ENCODE data around the gene PDE4D. TPM values are rescaled to one million over a fixed set of nuclear protein-coding genes. Genes with fewer than 3 reads are reported as not detected.

The PDE4D gene
- total RNA-seq, 1 experiment from 2014 or later = 1.0 TPM

DNA sequence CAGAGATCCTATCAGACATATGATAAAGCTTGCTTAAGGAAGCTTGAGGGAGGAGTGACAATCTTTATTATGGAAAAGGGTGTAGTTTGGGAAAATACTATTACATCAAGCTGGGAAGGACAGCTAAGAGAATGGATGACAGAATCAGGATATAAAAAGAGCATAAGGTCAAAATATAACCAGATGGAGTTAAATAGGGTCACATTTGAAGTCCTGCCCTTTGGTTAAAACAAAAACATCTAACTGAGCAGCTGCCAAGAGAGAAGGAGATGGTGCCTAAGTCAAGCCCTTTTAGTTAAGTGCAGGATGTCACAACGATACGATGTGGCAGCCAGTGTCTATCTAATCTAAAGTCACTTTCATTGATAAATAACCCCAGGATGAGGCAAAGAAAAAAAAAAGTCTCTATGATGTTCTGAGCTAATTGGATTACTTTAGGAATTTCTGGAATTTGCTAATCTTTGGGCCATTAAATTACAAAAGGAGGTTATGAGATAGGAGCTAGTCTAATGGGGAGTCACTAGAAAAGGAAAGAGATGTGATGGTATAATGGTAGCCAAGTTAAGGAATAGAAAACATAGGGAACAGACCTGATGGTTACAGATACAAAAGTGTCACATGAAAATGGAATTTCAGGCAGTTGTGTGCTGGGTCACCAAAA is 365.2 kb downstream of the PDE4D start:
- DNase-seq (ENCODE audit: low read depth) = no peak

DNA sequence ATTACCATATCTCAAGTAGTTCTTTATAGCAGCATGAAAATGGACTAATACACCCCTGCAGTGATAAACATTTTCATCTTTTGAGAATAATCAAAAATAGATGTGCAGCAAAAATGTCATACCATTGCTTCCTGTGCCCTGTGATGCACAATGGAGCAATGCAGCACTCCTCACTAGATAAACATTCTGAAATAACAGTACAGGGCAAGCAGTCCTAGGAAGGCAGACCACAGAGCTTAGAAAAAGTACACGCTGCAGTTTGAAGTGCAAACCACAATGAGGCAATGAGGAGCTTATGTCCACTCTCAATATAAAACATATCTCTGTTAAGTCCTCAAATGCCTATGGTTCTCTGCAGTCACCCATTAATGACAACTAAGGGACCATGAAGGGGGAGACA is 367.6 kb downstream of the PDE4D start:
- DNase-seq (ENCODE audit: low read depth) = peak; percentile 67

DNA sequence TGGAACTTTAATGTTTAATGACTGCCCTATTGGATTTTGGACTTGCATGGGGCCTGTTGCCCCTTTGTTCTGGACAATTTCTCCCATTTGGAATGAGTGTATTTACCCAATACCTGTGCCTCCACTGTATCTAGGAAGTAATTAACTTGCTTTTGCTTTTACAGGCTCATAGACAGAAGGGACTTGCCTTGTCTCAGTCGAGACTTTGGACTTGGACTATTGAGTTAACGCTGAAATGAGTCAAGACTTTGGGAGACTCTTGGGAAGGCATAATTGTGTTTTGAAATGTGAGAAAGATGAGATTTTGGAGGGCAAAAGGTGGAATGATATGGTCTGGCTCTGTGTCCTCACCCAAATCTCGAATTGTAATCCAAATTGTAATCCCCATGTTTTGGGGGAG is 368.2 kb downstream of the PDE4D start:
- no peak for DNase-seq (ENCODE audit: low read depth)

DNA sequence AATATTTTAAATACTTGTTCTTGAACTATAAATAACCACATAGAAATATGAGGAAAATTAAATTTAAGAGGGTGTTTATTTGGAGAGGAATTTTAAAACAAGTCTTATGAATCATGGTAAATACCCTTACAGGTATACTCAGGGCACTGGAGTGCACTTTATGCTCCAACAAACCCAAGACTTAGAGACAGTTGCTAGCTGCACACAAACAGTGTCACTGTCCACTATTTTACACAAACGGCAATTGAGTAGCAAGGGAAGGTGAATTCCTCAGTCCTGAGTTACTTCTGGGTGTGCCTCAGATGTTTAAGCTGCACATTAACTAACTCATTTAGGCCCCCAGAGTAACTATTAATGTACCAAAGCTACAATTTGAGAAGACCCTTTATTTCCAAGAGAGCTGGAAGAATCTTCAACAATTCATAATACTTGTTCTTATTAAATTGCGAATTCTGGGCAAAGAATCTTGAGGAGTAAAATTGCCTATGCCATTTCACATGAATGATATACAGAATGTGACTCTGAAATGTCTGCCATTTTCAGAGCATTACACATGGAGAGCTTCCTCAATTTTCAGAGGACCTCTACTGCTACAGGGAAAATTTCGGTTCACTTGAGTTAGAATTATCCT is 371.2 kb downstream of the PDE4D start:
- no peak for DNase-seq (ENCODE audit: low read depth)

DNA sequence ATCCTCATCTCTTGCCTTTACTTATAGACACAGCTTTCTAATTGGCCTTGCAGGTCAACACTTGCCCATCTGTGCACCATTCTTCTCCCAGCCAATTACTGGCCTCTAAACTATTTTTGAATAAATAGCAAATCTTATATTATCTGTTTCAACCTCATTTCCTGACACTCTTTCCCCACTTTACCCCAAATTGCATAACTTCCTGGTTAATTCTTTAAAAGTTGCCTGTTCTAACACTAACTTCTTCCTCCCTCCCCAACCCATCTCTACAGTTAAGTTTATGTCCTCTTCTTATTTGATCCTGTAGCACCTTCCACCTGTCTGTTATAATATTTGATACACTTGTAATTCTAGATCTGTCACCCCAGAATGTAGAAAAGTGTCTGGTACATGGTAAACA is 372.1 kb downstream of the PDE4D start:
- DNase-seq (ENCODE audit: low read depth) = no peak

DNA sequence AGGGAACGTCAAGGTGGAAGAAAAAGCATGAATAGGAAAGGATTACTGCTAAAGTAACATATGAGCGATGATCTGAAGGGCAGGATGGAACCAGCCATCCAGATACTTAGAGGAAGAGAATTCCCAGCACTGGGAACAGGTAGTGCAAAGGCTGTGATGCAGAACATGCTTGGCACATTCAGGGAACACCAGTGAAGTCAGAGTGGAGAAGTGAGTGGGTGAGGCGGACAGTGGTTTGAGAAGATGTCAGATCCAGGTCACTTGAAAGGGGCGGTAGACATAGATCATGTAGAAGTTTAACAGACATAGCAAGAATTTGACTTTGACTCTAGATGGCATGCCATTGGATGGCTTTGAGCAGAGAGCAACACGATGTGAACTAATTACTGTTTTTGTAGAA is 374.2 kb downstream of the PDE4D start:
- no peak for DNase-seq (ENCODE audit: low read depth)

DNA sequence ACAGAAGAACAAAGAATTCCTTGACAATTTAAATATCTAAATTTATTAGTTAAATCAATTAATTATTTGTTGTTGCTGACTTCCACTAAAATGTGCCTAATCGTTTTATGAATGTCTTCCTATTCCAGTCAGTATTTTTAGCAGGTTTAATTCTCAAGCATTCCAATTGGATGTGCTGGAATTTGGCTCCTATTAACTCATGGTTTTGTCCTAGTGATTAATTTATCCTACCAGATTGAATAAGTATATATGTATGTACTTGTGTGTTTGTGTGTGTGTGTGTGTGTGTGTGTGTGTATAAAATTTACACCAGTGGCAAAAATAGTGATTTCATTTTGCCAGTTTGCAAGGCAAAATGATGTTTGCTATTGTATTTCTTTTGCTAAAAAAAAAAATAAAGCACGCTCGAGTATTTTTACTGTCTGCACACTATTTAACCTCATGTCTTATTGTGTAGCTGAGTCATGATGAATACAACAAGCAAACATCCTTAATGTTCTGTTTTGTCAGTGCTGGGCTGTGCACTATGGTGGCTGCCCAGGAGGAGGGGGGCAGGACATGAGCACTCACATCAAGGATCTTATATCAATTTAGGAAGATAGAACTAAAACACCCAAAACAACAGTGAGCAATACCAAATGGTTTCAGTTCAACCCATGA is 375.5 kb downstream of the PDE4D start:
- DNase-seq (ENCODE audit: low read depth) = peak; percentile 72

DNA sequence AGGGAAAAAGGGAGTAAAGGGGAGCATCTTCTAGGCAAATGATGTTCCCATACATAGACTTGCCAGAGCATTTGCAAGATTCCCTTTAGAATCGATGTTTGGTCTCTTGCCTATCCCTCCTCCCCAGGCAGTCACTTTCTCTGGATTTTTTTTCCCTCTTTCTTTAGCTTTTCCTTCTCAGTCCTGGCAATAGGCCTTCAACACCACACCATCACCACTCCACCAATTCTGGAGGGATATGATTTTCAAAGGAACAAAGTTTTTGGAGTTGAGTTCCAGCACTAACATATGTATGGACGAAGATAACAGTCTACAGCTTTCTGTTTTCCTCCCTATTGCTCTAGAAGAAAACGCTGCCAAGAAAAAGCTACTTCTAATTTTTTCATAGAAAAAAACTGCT is 377.4 kb downstream of the PDE4D start:
- DNase-seq (ENCODE audit: low read depth) = no peak

DNA sequence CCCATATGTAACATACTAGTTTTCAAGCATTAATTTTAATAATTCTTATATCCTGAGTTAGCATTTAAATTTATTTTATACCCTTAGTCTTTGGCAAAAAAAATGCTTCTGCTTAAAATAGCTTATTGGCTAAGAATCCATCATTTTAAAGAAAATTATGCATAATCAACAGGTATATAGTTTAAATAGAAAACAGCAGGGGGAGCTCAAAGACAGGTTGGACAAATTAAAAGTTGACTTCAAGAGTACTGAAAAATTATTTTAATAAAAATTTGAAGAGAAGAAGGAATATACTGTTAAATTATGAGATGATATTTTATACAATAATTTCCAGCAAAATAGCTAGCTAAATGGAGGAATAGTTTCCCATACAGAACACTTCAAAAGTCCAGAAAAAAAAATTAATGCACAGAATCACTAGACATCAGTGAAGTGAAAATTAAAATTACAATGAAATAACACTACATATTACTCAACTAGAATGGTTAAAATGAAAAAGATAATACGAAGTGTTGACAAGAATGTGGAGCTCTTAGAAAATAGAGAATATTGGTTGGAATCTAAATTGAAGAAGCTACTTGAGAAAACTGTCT is 387.1 kb downstream of the PDE4D start:
- no peak for DNase-seq (ENCODE audit: low read depth)

DNA sequence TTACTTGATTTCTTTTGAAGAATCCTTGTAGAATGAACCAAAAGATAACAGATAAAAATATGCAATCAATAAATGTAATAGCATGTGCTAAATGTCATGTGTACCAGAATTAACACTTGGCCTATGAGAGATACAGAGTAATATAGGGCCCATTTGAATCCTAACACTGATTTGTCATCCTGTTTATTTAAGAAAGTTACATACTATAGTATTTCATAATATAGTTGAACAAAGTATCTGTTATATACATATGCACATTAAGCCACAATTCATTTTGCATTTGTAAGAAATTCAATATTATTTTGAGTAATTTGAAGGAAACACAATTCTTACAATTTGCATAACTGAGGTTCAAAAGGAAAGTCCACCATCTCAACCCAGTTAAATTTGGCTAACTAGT is 389.5 kb downstream of the PDE4D start:
- no peak for DNase-seq (ENCODE audit: low read depth)

DNA sequence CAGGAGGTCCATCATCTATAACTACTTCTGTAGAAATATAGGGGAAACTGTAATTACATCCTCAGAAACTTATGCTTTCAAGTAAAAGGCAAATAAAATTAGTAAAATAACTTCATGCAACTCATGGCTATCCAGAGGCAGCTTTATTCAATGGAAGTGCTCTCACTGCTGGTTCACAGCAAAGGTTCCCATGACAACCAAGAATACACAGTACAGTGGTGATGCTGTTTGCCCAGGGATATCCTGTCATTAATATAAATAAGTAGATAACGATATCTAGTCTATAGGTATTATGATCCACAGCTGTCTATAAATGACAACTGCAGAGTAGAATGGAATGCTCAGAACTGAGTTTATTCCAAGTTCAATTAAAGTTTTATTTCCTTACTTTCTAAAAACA is 390.3 kb downstream of the PDE4D start:
- no peak for DNase-seq (ENCODE audit: low read depth)

DNA sequence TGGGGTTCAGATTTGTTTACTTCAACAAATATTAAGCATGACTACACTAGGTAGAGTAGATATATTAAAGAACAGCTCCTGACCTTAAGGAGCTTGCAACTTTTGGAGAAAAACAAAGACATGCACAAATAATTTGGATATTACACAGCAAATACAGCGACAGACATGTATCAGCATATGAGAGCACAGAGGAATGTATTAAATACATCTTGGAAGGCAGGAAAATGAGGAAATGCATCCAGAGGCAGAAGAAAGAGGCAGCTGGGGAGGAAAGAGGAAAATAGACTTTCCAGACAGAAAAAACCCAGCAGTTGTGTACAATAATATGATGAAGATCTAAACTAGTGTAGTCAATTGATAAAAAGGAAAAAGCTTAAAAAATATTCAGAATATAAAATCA is 392.2 kb downstream of the PDE4D start:
- DNase-seq (ENCODE audit: low read depth) = no peak

DNA sequence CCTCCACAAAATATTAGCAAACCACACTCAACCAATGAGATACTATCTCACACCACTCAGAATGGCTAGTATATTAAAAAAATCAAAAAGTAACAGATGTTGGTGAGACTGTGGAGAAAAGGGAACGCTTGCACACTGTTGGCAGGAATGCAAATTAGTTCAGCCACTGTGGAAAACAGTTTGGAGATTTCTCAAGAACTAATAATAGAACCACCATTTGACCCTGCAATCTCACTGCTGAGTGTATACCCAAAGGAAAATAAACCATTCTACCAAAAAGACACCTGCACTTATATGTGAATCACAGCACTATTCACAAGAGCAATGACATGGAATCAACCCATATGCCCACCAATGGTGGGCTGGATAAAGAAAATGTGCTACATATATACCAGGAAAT is 393.5 kb downstream of the PDE4D start:
- DNase-seq (ENCODE audit: low read depth) = no peak

DNA sequence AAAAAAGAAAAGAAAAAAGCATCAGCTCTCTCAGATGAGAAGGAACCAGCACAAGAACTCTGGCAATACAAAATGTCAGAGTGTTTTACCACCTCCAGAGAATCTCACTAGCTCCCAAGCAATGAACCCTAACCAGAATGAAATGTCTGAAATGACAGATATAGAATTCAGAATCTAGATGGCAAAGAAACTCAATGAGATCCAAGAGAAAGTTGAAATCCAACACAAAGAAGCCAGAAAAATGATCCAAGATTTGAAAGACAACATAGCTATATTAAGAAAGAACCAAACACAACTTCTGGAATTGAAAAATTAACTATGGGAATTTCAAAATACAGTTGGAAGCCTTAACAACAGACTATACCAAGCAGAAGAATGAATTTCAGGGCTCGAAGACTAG is 396.3 kb downstream of the PDE4D start:
- DNase-seq (ENCODE audit: low read depth) = no peak

DNA sequence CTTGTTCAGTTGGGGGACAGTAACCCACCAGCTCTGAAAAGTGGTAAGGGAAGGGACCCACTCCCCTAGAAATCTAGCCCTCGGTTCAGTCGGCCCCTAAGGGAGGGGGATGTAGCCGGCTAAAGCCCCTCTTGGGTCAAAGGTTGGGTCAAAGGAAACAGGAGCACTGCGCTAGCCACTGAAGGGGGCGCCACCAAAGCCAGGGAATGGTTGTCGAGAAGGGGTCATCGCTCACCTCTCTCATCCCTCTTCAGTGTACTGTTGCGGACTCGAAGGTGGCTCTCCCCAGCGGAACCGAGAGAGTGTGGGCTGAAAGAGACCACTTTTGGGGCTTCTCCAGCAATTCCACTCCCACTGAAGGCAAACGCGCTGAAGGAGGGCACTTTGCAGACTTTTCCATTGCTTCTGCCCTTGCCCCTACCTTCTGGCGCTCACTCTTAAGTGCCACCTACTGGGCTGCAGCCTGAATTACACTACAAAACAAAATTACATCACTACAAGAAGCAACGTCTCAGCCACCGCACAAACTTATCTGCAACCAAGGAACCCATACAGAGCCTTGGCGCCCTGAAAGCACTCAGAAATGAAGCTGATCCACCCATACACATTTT is 396.9 kb downstream of the PDE4D start:
- DNase-seq (ENCODE audit: low read depth) = peak; percentile 35

DNA sequence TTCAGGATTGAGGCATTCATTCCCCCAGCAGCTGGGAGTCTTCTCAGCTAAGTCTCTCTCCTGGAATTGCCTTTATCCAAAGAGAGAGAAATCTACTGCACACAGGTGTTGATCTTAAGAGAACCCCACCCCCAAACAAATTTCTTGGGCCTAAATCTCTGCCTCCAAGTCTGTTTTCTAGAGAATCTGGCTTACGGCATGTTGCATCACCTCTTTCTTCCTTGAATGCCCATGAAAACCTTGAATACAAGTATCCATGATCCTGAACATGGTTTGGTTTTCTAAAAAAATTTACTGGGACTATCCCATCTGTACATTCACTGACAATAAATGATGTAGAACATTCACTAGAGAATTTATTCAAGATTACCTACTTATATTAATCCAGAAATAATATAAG is 401.6 kb downstream of the PDE4D start:
- no peak for DNase-seq (ENCODE audit: low read depth)

DNA sequence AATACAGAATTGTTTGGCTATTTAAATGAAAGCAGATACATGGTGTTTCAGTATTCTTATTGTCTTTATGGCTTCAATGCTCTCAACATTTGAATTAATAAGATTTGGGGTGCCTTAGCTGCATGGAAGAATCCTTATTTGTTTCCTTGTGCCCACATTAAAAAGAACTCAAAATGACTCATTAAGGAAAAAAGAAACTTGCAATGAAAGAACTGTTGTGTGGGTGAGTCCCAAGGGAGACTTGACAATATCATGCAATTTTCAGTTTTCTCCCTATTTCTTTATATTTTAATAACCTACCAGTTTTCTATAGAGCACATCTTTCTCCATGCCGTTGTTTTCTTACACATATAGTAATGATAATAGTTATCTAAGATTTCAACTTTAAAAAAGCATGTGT is 404.0 kb downstream of the PDE4D start:
- DNase-seq (ENCODE audit: low read depth) = no peak

DNA sequence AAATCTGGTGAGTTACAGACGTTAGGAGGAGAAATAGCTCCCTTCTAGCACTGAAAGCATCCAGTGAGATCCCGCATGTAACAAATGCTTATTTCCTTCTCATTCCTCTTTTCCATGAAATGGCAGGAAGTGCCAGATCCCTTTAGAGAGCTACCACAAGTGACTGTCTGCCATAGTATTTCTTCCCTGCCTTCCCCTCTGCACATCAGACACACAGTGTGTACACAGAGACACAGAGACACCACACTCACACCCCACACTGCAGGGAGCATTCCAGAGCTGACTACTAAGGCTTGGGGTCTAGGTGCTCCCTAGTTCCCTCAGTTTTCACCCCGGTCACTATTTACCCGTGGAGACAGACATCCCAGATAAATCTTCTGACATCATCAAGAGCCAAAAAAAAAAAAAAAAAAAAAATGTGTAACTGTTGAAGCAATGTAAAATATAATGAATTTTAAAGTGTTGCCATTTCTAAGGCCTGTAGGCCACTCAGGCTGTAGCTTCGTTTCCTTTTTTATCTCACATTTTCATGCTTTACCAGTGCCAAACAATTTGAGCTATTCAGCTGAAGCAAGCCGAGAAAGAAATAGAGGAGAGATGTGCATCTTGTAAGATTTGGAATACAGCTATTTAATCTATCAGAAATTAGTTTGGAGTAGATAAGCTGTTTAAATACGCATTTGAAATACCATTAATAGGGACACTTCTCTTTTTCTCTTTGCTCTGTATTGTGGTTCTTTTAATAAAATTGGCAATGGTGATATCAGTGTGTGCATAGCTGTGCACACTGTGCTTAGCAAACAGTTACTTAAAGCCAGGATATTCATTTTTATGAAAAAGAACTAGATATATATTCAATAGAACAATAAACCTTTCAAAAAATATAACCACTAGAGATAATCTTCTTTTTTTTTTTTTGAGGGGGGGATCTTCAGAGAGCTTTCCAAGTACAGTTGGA is 405.5 kb downstream of the PDE4D start:
- no peak for DNase-seq (ENCODE audit: low read depth)

DNA sequence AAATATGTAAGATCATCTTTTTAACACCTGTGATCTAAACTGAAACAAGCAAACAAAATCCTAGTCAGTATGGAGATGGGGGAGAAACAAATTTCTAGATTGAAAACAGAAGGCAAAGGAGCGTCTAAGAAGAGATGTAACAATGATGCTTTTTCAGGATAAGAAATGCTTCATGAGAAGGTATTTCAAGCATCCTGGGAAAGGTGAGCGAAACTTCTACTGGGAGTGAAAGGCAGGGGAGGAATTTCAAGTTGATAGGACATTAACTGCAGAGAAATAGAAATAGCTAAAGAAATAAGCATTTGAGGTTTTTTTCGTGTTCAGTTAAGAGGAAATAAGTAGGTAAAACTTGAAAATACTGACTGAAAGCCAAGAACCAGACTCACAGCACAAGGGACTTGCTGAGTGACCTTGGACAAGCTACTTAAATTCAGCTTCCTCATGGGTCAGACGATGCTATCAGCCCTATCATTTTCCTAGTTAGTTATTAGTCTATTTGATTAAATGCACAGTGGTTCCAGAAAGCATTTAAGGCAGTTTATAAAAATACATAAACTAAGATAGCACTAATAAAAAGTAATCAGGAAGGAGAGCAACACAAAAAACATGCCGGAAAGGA is 406.3 kb downstream of the PDE4D start:
- DNase-seq (ENCODE audit: low read depth) = no peak

DNA sequence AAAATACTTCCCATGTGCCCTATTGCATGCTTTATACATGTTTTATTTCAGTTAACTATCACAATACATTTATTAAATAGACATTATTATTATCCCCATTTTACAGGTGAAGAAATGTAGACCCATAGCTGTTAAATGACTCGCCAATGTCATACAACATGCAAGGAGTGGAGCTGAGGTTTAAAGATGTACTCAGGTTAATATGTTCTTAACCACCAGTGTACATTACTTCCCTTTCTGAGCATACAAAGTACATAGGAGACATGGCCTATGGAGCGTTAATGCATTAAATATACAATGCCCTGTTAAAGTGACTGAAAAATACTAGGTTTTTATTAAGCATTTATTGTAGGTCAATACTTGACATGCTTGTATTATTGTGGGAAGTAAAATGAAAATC is 407.0 kb downstream of the PDE4D start:
- DNase-seq (ENCODE audit: low read depth) = no peak

Data from HT1080 (cell line).